A549 (cell line): ENCODE results near the gene CDH16. TPM values are rescaled to one million over a fixed set of nuclear protein-coding genes. Genes with fewer than 3 reads are reported as not detected.

Experiments used
- ATAC-seq, 2 experiments: fragments of 200-7000 bp in 1 of 2; fragments of >200 bp in 1 of 2; cut with Nextera tagmentation in 1 of 2; cut with Tn5 transposase in 1 of 2; 3 replicates each; pipeline versions ENCODE4 v1.8.0 to v1.9.1; 2018 to 2020; ENCODE audit warnings: mild to moderate bottlenecking in 1 of 2, moderate library complexity in 1 of 2
- CTCF ChIA-PET: fragments of 300-600 bp; sonication (Branson Sonifier 250); formaldehyde crosslinking; extraction: SDS; loops from one replicate; lab custom pipeline; 2021; ENCODE audit warnings: antibody characterized with exemption, inconsistent platforms; lab: Yijun Ruan, JAX
- POLR2A ChIA-PET: fragments of 350-600 bp; formaldehyde crosslinking; extraction: SDS; loops from one replicate; lab custom pipeline; 2021; ENCODE audit warnings: antibody characterized with exemption, inconsistent platforms; lab: Yijun Ruan, JAX
- DNase-seq, 2 experiments: peaks; one replicate each; pipeline versions ENCODE4 v3.0.0 to v3.0.0-alpha.2; 2011 to 2016; ENCODE audit warnings: low read depth in 1 of 2, low spot score in 1 of 2
- FAIRE-seq: peaks from 2 replicates; lab custom pipeline; 2011; peaks lifted over from hg19 to GRCh38; lab: Jason Lieb, UNC
- H3K27ac ChIP-seq, 2 experiments: fragments of >200 bp; sonication (Bioruptor Twin); formaldehyde crosslinking; 3 replicates each; pipeline ENCODE4 v1.5.1; 2016 to 2017
- H3K4me1 ChIP-seq: fragments of >200 bp; sonication (Bioruptor Twin); formaldehyde crosslinking; 3 replicates; pipeline ENCODE4 v1.6.1; 2016
- H3K4me2 ChIP-seq: fragments of >200 bp; sonication (Bioruptor Twin); formaldehyde crosslinking; 3 replicates; pipeline ENCODE4 v1.6.1; 2016
- H3K4me3 ChIP-seq: fragments of >200 bp; sonication (Bioruptor Twin); formaldehyde crosslinking; 3 replicates; pipeline ENCODE4 v1.5.1; 2016
- H3K9me3 ChIP-seq: fragments of >200 bp; sonication (Bioruptor Twin); formaldehyde crosslinking; 3 replicates; pipeline ENCODE4 v1.6.1; 2016
- ATOH8 ChIP-seq: fragments of 250-450 bp; sonication (Bioruptor Pico); IDR thresholded peaks from 2 replicates; pipeline ENCODE4 v1.5.0; 2020; ENCODE audit warnings: low read depth, mild to moderate bottlenecking, moderate library complexity
- BCL3 ChIP-seq: fragments of >200 bp; sonication (Bioruptor Twin); formaldehyde crosslinking; IDR thresholded peaks from 3 replicates; pipeline ENCODE4 v1.6.1; 2016
- BHLHE40 ChIP-seq: IDR thresholded peaks from 2 replicates; pipeline ENCODE4 v1.6.1; 2012; ENCODE audit warnings: low read depth, low read length, inconsistent platforms
- CEBPB ChIP-seq, 2 experiments: fragments of >200 bp in 1 of 2; sonication (Bioruptor Twin) in 1 of 2; formaldehyde crosslinking in 1 of 2; IDR thresholded peaks; 2 replicates each; pipeline ENCODE4 v1.6.1; 2012 to 2016
- EHF ChIP-seq: fragments of 250-450 bp; sonication (Bioruptor Pico); IDR thresholded peaks from 2 replicates; pipeline ENCODE4 v1.5.0; 2020; ENCODE audit warnings: mild to moderate bottlenecking
- ELK1 ChIP-seq: fragments of 150-350 bp; IDR thresholded peaks from 2 replicates; pipeline ENCODE4 v1.6.1; 2014; ENCODE audit warnings: low read depth, mild to moderate bottlenecking, low read length
- EP300 ChIP-seq, 2 experiments: fragments of >200 bp; sonication (Bioruptor Twin); formaldehyde crosslinking; IDR thresholded peaks; 2 replicates in 1 of 2; 3 replicates in 1 of 2; pipeline ENCODE4 v1.6.1; 2016 to 2017
- FOSB ChIP-seq: fragments of 250-450 bp; sonication (Bioruptor Pico); IDR thresholded peaks from 2 replicates; pipeline ENCODE4 v1.5.0; 2020; ENCODE audit warnings: mild to moderate bottlenecking, moderate library complexity
- FOSL2 ChIP-seq, 2 experiments: fragments of 450-650 bp in 1 of 2; fragments of >200 bp in 1 of 2; sonication (Bioruptor Twin) in 1 of 2; formaldehyde crosslinking; IDR thresholded peaks; 2 replicates each; pipeline versions ENCODE4 v1.5.0 to v1.6.1; 2016 to 2020; ENCODE audit warnings: mild to moderate bottlenecking in 1 of 2, moderate library complexity in 1 of 2
- GATA3 ChIP-seq: IDR thresholded peaks from 2 replicates; pipeline ENCODE4 v1.6.1; 2012; ENCODE audit warnings: borderline replicate concordance
- HEYL ChIP-seq: fragments of 250-450 bp; sonication (Bioruptor Pico); IDR thresholded peaks from 2 replicates; pipeline ENCODE4 v1.8.0; 2021; ENCODE audit warnings: mild to moderate bottlenecking, moderate library complexity
- HMGXB4 ChIP-seq: fragments of 250-450 bp; sonication (Bioruptor Pico); IDR thresholded peaks from 2 replicates; pipeline ENCODE4 v1.5.0; 2021; ENCODE audit warnings: mild to moderate bottlenecking, moderate library complexity, borderline replicate concordance
- HOXA7 ChIP-seq: fragments of 250-450 bp; sonication (Bioruptor Pico); IDR thresholded peaks from 2 replicates; pipeline ENCODE4 v1.5.0; 2020; ENCODE audit warnings: mild to moderate bottlenecking, moderate library complexity
- JUN ChIP-seq, 2 experiments: fragments of >200 bp; sonication (Bioruptor Twin); formaldehyde crosslinking; IDR thresholded peaks; 2 replicates in 1 of 2; 3 replicates in 1 of 2; pipeline ENCODE4 v1.6.1; 2016 to 2017
- JUNB ChIP-seq: fragments of >200 bp; sonication (Bioruptor Twin); formaldehyde crosslinking; IDR thresholded peaks from 2 replicates; pipeline ENCODE4 v1.6.1; 2016
- KDM5A ChIP-seq: fragments of 200-600 bp; sonication (generic); IDR thresholded peaks from 2 replicates; pipeline ENCODE4 v1.6.1; 2016; ENCODE audit warnings: antibody characterized with exemption, mild to moderate bottlenecking
- NR3C1 ChIP-seq: fragments of >200 bp; sonication (Bioruptor Twin); formaldehyde crosslinking; IDR thresholded peaks from 3 replicates; pipeline ENCODE4 v1.6.1; 2017
- RARB ChIP-seq: fragments of 250-450 bp; sonication (Bioruptor Pico); IDR thresholded peaks from 2 replicates; pipeline ENCODE4 v1.8.0; 2021; ENCODE audit warnings: mild to moderate bottlenecking, moderate library complexity
- RCOR1 ChIP-seq: fragments of 150-350 bp; IDR thresholded peaks from 2 replicates; pipeline ENCODE4 v1.6.1; 2014; ENCODE audit warnings: antibody characterized with exemption, low read length, low read depth
- RNF2 ChIP-seq: fragments of 200-600 bp; sonication (generic); IDR thresholded peaks from 2 replicates; pipeline ENCODE4 v1.6.1; 2016; ENCODE audit warnings: low read depth, mild to moderate bottlenecking, antibody characterized with exemption, moderate library complexity, borderline replicate concordance
- SMC3 ChIP-seq: fragments of >200 bp; sonication (Bioruptor Twin); formaldehyde crosslinking; IDR thresholded peaks from 3 replicates; pipeline ENCODE4 v1.6.1; 2018; ENCODE audit warnings: inconsistent platforms
- ZFP36 ChIP-seq: fragments of 450-650 bp; IDR thresholded peaks from 2 replicates; pipeline ENCODE4 v1.6.1; 2014; ENCODE audit warnings: borderline replicate concordance; ENCODE audit not compliant: partially characterized antibody
- ZNF302 ChIP-seq: fragments of 250-450 bp; sonication (Bioruptor Pico); IDR thresholded peaks from 2 replicates; pipeline ENCODE4 v1.9.0; 2021; ENCODE audit warnings: inconsistent platforms, mild to moderate bottlenecking, moderate library complexity
- WGBS: methylation state at CpG from one replicate; pipeline ENCODE4 v1.1.6; 2017; ENCODE audit errors: missing lambda C conversion rate; 5-methylcytosine and 5-hydroxymethylcytosine counted together
- polyA plus RNA-seq, 4 experiments: library from polyadenylated mRNA; depleted of rRNA in 3 of 4; stranded (reverse); fragments of >200 nt; fragmentation: RNase III in 1 of 4; extraction: RNeasy Plus Mini Kit Qiagen cat#74134 plus additional on column Dnase treatment in 1 of 4; gene quantifications; 2 replicates in 3 of 4; 3 replicates in 1 of 4; pipeline ENCODE4 v1.2.3, GENCODE V29; 2011 to 2017

CDH16 gene
- polyA plus RNA-seq, 2 of the 4 experiments (the other 2 are of a cell fraction), result 0.18 to 0.25 TPM

- TF ChIP-seq HEYL (CRISPR knock-in tag) (no peak), BCL3 (no peak), RNF2 (no peak), GATA3 (no peak), BHLHE40 (no peak)
Observed at GRCh38 chr16:66862023-66862520, 56.6 kb downstream of the CDH16 start (continued).

GRCh38 chr16:66859397-66860068 is 59.2 kb downstream of the CDH16 start:
- peaks cover 9% of the 10 kb centered on the region; the same call in 1 of the 3 replicates for H3K4me1 ChIP-seq
- ChIA-PET CTCF (interaction anchor here (0.7 to 8.7 kb wide), 9 partner anchors 8 to 251 kb away, joined by 3 to 90 read pairs (median 3); partner anchors contain the start of genes DYNC1LI2, NAE1 and PDP2), POLR2A (no interaction called here)
- H3K4me3 ChIP-seq, result no peak overlapping the region
- H3K27ac ChIP-seq, result peak overlapping the region in 1 of 2 experiments; percentile 25; a peak in 1 of 6 replicates
- no peak for ATAC-seq
- no peaks in the 10 kb centered on the region for H3K9me3 ChIP-seq
- WGBS, result 83% methylated on average over 3 of the region's 3 CpGs
- no peak for DNase-seq
- FAIRE-seq, result no peak
- H3K4me2 ChIP-seq, result peak overlapping the region; percentile 15; the same call in 1 of the 3 replicates
- TF ChIP-seq FOSL2 (IDR thresholded peaks at IDR 0.05) (no peak), FOSL2 (CRISPR knock-in tag; IDR thresholded peaks at IDR 0.05) (no peak), ELK1 (no peak), GATA3 (no peak), JUNB (no peak), ATOH8 (no peak), CEBPB (IDR thresholded peaks at IDR 0.05) (no peak), ZNF302 (CRISPR knock-in tag) (no peak), EP300 (IDR thresholded peaks at IDR 0.05) (no peak), NR3C1 (no peak), HOXA7 (CRISPR knock-in tag) (no peak), HMGXB4 (CRISPR knock-in tag) (no peak), RARB (no peak), JUN (IDR thresholded peaks at IDR 0.05) (no peak), RCOR1 (no peak), EHF (no peak), KDM5A (no peak), SMC3 (no peak), FOSB (CRISPR knock-in tag) (no peak), ZFP36 (no peak)
